Urothelium cell line (cell line): ENCODE results near the gene KAT8.

ENCODE experiments used
- DNase-seq: peaks from one replicate; pipeline ENCODE4 v3.0.0; 2011; ENCODE audit warnings: low spot score, mixed read lengths
- FAIRE-seq: peaks from 2 replicates; lab custom pipeline; 2011; peaks lifted over from hg19 to GRCh38; lab: Jason Lieb, UNC

KAT8 gene

DNA sequence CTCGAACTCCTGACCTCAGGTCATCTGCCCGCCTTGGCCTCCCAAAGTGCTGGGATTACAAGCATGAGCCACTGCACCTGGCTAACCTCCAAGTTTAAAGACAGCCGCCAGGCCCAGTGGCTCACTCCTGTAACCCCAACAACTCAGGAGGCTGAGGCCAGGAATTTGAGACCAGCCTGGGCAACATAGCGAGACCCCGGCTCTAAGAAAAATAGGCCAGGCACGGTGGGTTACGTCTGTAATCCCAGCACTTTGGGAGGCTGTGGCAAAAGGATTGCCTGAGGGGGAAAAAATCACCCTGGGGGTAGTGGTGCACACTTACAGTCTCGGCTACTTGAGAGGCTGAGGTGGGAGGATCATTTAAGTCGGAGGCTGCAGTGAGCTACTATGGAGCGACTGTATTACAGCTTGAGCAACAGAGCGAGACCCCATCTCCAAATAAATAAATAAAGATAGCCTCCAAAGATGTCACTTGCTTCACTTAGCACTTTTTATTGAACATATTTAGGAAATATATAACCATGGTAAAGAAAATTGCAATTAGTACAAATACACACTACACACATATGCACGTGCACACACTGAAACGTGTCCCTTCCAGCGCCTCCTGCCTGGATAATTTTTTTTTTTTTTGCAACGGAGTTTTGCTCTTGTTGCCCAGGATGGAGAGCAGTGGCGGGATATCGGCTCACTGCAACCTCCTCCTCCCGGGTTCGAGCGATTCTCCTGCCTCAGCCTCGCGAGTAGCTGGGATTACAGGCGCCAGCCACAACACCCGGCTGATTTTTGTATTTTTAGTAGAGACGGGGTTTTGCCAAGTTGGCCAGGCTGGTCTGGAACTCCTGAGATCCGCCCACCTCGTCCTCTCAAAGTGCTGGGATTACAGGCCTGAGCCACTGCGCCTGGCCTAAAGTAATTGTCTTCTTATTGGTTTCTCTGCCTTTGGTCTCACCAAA lies 10.7 kb upstream of the KAT8 start:
- DNase-seq: no peak

DNA sequence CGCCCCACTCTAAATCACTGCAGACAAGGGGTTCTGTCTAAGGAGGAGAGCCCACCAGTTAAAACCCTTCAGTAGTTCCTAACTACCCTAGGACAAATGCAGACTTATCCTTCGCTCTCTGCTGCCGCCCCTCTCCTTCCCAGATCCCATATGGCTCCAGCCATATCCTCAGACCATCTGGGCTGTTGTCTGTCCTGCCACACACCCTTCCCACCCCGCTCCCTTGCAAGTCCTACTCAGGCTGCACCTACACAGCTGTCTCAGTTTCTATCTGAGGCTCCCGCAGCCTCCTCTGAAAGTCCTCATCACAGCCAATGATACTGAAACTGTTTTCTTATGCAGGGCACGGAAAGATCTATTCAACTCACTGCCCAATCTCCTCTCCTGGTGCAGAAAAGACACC lies 10.0 kb upstream of the KAT8 start:
- DNase-seq (no peak), FAIRE-seq (no peak)

More for the DNA sequence above, 10.7 kb upstream of the KAT8 start:
- no peak for FAIRE-seq

DNA sequence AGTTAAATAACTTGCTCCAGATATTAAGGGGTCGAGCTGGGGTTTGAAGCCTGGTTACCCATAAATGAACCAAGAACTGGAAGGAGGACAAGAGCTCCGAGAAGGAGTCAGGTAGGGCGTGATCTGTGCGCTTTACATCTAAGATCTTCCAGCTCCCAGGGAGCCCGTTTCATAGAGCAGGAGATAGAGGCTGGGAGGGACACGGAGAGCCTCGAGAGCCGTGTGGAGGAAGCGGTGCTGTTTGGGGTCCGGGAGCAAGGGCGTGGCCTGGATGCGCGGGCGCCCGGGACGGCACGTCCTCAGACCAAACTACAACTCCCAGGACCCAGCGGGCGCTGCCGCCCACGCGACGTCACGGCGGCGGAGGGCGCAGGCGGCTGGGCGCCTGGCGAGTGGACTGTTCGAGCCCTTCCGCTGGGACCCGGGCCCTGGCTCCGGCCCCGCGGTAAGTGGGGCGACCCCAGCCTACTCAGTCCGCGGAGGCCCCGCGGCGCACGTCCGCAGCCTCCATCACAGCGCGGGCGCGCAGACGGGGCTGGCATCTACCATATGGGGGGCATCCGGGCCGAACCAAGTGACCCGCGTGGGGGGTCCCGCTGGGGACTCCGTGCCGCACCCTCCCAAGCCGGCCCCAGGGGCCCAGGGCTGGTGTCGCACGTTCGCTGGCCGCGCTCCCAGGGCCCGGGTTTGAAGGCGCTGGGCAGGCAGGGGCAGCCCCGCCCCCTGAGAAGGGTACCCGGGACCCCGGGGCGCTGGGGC lies 9.2 kb upstream of the KAT8 start, which contains the start of gene BCKDK:
Gene BCKDK (plus strand): TSS at position 352 of the 759 bp plus-strand sequence. CDS start 838 bp downstream, outside the sequence.
- DNase-seq: peak; percentile 84
- FAIRE-seq: no peak

DNA sequence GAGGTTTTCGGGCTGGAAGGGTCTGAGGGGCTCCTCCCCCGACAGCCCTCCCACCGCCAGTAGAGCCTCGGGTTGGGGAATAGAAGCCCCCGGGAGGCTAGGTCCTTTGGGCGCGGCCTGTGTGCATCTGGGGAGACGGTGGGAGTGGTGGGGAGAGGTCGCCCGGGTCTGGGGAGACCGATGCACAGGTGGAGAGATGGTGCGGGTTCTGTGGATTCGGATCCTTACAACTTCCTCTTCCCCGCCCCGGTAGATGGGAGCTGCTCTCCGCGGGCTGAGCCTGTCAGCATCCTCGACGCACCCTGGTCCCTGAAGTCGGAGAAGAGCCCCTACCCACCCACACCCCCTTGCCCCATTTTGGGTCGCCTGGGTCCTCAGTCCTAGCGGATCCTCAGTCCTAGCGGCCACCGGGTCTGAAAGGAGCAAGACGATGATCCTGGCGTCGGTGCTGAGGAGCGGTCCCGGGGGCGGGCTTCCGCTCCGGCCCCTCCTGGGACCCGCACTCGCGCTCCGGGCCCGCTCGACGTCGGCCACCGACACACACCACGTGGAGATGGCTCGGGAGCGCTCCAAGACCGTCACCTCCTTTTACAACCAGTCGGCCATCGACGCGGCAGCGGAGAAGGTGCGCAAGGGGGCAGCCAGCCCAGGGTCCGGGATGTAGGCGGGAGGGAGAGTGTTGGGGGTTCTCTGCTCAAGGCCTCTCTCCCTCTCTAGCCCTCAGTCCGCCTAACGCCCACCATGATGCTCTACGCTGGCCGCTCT lies 8.5 kb upstream of the KAT8 start:
- no peak for FAIRE-seq
- DNase-seq: no peak

DNA sequence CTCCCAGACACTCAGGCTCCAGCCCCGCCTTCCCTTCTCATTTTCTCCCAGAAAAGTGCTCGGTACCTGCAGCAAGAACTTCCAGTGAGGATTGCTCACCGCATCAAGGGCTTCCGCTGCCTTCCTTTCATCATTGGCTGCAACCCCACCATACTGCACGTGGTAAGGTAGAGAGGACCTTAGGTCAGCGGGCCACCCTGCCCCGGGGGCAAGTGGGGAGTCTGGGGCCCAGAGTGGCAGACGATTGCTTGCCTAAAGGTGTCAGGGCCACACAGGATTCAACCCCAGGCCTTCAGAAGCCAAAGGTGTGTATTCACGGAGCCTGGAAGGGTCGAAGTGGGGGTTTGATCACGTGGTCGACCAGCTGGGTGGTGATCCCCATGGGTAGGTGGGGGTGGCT lies 7.8 kb upstream of the KAT8 start:
- DNase-seq (no peak), FAIRE-seq (no peak)

- DNase-seq: no peak
- FAIRE-seq: no peak
These were observed 7.1 kb upstream of the KAT8 start for GRCh38 chr16:31110106-31111034.

- FAIRE-seq: no peak
- no peak for DNase-seq
These were observed 5.5 kb upstream of the KAT8 start for GRCh38 chr16:31111881-31112466.

GRCh38 chr16:31112711-31113110 lies 4.8 kb upstream of the KAT8 start:
- no peak for FAIRE-seq

GRCh38 chr16:31113121-31114120 lies 4.0 kb upstream of the KAT8 start:
- no peak for FAIRE-seq
- DNase-seq: no peak

More at GRCh38 chr16:31112711-31113110, 4.8 kb upstream of the KAT8 start:
- no peak for DNase-seq

- FAIRE-seq (no peak), DNase-seq (no peak)
These were observed 3.0 kb upstream of the KAT8 start for GRCh38 chr16:31114468-31114867.

DNA sequence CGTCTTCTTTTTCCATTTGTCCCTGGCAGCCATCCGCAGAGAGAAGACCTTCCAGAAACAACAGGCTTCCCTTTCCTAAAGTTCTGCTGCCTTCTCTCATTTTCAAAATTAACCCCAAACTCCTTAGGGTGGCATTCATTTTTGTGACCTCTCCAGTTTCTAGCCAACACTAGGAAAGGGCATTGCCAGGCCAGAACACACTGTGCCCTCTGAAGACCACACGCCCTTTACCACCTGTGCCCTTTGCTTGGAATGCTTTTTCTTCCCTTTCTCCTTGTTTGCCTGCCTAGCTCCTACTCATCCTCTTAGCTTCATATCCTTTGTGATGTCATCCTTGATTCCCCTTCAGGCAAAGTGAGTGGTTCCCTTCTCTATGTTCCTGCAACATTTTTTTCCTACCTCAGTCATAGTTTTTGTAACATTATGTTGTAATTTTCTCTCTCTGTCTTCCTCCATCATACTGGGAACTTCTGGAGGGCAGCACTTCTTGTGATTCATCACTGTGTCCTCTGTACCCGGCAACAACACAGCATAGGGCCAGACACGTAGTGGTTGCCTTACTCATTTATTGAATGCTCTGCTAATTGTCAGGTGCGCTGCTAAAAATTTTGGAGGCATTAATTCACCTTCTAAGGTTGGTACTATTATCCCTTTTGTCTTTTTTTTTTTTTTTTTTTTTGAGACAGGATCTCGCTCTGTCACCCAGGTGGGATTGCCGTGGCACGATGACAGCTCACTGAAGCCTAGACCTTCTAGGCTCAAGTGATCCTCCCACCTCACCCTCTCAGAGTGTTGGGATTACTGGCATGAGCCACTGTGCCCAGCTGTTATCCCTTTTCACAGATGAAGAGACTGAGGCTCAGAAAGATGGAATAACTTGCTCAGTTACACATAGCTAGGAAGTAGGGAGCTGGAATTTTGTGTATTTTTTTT lies 1.0 kb downstream of the KAT8 start:
- no peak for FAIRE-seq

DNA sequence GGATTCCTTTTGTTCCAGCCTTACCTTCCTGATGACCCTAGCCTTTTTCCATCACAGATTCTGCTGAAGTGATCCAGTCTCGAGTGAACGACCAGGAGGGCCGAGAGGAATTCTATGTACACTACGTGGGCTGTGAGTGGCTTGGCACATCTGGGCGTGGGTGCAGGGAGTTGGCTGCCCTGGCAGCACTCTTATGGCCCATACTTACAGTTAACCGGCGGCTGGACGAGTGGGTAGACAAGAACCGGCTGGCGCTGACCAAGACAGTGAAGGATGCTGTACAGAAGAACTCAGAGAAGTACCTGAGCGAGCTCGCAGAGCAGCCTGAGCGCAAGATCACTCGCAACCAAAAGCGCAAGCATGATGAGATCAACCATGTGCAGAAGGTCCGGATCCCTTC lies 2.7 kb downstream of the KAT8 start:
- FAIRE-seq: no peak
- no peak for DNase-seq

More for the DNA sequence above, 1.0 kb downstream of the KAT8 start:
- no peak for DNase-seq

- FAIRE-seq (no peak), DNase-seq (no peak)
These were observed 8.4 kb downstream of the KAT8 start for GRCh38 chr16:31125844-31126243.

DNA sequence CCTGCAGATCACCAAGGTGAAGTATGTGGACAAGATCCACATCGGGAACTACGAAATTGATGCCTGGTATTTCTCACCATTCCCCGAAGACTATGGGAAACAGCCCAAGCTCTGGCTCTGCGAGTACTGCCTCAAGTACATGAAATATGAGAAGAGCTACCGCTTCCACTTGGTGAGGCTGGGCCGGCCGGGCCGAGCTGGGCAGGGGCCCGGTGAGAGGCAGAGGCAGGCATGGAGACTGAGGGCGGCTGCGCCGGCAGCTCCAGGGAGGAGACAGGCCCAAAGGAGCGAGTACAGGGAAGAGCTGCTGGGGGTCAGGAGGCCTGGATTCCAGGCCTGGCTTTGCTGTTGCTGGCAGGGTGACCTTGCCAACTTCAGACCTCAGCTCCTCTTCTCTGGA lies 9.7 kb downstream of the KAT8 start:
- no peak for DNase-seq
- FAIRE-seq: no peak

DNA sequence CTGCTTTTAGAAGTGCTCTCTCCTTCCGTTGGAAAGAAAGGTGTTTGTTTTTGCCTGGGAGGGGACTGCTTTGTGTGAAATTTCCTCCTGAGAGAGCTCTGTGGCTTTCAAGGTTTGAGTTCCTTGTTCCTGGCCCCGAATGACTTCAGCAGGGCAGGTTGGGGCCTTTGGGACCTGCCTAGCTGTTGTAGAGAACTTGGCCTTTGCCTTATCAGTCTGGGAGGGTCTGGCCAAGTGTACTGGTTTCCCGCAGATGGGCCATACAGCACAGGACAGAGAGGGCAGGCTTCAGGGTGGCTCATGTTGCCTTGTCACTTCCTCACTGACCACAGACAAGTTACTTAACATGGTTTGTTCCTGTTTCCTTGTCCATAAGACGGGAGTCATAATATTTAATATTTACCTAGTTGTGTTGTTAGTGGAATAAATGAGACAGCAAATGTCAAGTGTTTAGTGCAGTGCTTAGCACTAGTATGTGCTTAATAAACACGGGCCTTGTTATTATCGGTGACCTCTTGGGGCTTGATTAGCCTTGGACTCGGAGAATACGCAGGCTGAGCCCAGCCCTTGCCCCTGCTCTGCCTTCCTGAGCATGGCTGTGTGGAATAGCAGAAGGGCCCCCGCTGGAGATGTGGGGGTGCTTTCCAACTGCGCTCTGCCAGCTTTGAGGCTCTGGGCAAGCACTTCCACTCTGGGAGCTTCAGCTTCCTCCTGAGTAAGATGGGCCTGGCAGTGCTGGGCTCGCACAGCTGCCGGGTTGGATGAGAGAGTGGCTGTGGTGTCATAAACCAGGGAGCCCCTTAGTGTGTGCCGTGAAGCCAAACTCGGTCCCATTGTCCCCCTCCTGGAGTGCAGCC lies 11.5 kb downstream of the KAT8 start:
- DNase-seq: no peak
- no peak for FAIRE-seq
